ENCODE results near the gene SIK3. TPM values are rescaled to one million over a fixed set of nuclear protein-coding genes. Genes with fewer than 3 reads are reported as not detected.

SIK3 gene
- total RNA-seq, 1 donor from 2014 or later = 32.0 TPM

- no peak for DNase-seq
Observed at GRCh38 chr11:116970485-116971292, 127.5 kb downstream of the SIK3 start.

DNA sequence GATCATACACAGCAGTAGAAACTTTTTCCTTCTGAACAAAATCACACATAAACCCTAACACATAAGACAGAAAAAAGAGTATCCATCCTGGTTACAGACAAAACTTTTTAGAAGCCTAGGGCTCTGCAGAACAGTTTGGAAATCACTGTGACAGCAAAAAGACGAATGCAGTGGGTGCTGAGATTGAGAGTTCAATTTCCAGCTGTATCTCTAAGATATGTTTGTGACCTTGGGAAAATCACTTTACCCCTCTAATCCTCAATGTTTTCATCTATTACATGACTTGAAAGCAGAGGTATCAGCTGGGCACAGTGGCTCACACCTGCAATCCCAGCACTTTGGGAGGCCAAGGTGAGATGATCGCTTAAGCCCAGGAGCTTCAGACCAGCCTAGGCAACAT lies 128.5 kb downstream of the SIK3 start:
- no peak for DNase-seq

GRCh38 chr11:116964269-116964668 lies 134.0 kb downstream of the SIK3 start:
- DNase-seq = no peak

DNA sequence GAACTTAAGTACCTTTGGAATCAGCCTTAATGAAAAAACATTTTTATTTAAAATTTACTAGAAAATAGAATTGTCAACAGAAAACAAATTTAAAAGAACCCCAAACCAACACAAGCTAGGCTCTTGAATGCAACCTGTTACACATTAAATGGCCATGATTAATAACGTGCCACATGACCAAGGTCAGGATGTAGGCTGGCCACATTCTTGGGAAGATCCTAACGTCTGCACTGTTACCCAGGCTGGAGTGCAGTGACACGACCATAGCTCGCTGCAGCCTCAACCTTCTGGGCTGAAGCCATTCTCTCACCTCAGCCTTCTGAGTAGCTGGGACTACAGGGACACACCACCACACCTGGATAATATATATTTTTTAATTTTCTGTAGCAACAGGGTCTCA lies 134.4 kb downstream of the SIK3 start:
- DNase-seq = no peak

DNA sequence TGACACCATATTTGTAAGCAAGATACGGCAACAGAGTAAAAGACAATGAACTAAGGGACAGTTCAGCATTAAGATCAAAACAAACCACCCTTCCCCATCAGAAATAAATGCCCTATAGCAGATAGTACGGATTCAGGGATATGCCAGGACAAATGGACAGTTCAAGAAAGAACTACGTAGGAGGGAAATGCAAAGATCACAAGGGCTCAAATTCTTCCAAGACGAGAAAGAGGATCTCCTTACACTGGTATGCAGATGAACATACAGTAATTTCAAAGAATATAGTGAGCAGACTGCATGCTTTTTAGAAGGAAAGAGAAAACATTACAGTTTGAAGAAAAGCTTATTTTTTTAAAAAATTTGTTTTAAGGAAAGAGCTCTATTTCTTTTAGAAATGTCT lies 136.1 kb downstream of the SIK3 start:
- no peak for DNase-seq

- no peak for DNase-seq
Observed at GRCh38 chr11:116960930-116961329, 137.3 kb downstream of the SIK3 start.

- DNase-seq = no peak
Observed at GRCh38 chr11:116958246-116958645, 140.0 kb downstream of the SIK3 start.

DNA sequence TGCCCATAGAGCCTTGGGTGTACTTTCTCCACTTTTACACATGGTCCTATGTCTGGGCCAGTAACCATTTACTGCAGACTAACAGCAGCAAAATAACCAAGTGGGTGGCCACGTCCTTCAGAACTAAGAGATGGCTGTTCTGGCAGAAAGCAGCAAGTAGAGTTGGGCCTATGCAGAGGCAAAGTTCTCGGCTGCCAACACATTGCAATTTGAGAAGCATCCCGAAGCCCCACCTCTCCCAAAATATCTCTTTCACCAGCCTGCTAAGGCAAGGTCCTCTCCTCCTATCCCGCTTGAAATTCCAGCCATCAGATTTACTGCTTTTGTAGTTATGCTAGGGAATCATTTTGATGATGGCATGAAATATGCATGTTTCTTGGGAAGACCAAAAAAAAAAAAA lies 142.3 kb downstream of the SIK3 start:
- peak; percentile 66 for DNase-seq

GRCh38 chr11:116955548-116955947 lies 142.7 kb downstream of the SIK3 start:
- no peak for DNase-seq

GRCh38 chr11:116953530-116954285 lies 144.5 kb downstream of the SIK3 start:
- DNase-seq = no peak

DNA sequence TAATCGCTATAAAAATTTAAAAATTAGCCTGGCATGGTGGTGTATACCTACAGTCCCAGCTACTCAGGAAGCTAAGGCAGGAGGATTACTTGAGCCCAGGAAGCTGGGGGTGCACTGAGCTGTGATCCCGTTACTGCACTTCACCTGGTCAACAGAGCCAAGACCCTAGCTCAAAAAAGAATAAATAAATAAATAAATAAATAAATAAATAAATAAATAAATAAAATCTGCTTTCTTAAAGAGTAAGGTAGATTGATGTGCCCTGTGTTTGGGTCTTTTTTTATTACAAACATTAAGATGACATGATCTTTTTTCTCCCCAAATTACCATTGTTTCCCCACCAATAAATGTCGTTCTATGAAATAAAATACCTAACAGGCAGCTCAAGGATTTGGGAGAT lies 146.5 kb downstream of the SIK3 start:
- DNase-seq = no peak

- DNase-seq = no peak
Observed at GRCh38 chr11:116950210-116950609, 148.0 kb downstream of the SIK3 start.

DNA sequence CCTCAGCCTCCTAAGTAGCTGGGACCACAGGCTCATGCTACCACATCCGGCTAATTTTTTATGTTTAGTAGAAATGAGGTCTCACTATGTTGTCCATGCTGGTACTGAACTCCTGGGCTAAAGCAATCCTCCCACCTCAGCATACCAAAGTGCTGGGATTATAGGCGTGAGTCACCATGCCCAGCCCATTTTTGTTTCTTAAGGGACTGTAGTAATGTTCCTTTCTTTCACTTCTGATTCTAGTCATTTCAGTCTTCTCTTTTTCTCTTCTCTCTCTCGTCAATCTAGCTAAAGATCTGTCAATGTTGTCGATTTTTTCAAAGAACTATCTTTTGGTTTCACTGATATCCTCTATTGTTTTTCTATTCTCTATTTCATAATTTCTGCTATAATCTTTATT lies 149.8 kb downstream of the SIK3 start:
- DNase-seq = no peak

DNA sequence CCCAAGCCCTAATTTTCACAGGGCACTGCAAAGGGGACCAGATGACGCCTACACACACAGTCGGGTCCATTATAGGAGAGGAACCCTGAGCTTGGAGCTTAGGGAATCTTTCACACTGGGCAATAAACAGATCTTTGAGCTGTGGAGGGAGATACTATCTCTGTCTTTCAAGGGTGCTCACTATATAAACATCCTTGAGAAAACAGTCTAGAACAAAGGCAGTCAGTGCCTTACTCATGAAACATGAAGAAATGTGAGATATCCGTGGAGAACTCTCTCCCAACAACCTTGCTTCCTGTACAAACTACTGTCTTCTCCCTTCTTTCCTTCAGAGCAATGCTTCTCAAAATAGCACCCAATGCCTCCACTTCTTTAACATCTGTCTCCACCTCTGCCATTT lies 151.8 kb downstream of the SIK3 start:
- no peak for DNase-seq

- no peak for DNase-seq
Observed at GRCh38 chr11:116939499-116939898, 158.7 kb downstream of the SIK3 start.

DNA sequence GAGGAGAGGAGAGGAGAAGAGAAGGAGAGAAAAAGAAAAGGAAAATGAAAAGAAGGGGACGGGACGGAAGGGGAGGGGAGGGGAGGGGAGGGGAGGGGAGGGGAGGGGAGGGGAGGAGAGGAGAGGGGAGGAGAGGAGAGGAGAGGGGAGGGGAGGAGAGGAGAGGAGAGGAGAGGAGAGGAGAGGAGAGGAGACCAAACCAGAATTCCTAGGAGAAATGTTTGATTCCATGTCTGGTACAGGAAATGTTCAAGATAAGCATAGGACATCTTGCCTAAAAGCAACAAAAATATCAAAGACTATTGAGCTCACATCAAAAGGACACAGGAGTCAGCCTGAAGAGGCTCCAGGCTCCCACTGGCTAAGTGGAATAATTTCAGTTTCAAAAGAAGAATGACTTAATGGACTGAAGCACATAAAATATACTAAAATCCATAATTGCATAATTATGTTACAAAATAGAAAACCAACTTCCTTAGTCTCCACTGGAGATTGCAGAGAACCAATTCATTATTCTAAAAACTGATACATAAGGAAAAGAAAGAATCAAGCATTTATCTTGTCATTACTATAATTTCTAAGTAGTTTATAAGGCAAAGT lies 159.7 kb downstream of the SIK3 start:
- no peak for DNase-seq

DNA sequence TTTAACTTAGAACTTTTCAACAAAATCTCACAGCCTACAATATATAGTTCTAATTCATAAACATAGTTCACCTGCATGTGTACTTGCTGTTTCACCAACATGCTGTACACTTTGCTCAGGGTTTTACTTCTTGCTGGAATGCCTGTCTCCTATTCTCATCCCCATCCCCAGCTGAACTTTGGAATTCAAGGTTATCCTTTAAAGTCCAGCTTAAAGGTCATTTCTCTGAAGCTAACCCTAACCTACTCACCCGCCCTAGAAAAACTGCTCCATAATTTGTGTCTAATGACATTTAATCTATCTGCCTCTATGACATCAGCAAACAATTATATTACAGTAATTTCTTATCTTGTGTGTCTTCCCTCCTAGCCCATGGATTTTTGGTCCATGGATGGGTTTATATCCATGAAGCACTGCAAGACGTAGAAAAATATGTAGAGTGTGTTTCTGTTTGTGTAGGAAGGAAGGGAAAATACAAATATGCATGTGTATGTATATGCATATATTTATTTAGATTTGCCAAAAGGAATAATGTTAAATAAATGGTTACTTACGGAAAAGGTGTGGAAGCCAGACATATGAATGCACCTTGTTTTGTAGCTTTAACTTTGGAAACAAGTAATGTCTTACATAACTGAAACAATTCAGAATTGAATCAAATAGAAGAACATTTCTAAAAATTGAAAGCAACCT lies 161.3 kb downstream of the SIK3 start:
- no peak for DNase-seq

DNA sequence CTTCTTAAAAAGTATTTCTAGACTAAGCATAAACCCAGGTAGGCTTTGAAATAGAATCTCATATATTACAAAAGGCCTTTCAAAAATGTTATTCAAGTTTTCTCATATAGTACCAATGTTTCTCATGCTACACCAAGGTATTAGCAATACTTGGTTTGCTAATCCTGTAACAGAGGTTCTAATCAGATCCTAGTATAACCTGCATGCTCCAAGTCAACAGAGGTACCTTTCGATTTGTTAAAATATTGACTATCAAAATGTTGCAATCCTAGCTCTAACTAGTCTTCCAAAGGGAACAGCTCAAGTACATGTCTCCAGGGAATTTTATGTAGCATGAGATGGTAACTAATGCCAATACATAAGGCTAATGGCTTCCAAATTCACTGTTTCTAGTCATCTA lies 162.7 kb downstream of the SIK3 start:
- no peak for DNase-seq

GRCh38 chr11:116935089-116935488 lies 163.1 kb downstream of the SIK3 start:
- DNase-seq = no peak

DNA sequence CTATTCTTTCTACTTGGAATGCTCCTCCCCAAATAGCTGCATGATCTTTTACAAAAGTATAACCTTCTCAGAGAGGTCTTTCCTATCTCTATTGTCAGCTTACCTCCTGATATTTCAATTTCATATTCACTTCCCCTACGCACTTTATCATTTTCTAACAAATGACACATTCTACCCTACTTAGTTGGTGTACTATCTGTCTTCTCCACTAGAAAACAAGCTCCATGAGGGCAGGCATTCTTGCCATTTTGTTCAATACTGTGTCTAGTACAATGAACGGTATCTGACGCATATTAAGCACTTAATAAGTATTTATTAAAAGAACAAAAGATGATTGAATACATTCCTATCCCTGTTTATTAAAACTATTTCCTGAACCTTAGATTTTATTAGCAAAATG lies 164.3 kb downstream of the SIK3 start:
- no peak for DNase-seq

DNA sequence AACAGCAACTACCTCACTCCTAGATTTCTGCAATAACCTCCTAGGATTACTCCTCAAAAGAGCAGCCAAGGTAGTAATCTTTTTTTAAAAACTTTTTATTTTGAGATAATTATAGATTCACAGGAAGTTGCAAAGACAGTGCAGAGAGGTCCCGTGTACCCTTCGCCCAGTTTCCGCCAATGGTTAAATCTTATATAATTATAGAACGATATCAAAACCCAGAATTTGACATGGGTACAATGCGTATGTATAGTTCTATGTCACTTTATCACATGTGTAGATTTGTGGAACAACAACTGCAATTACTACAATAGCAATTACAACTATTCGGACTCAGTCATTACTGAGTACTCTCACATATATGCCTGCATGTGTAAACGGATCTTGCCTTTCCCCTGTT lies 166.0 kb downstream of the SIK3 start:
- DNase-seq = no peak

- peak; percentile 37 for DNase-seq
Observed at GRCh38 chr11:116931206-116931953, 166.8 kb downstream of the SIK3 start.

All from tongue (tissue), 2 donors.